ENCODE data around the gene OR8K3. TPM values are rescaled to one million over a fixed set of nuclear protein-coding genes. Genes with fewer than 3 reads are reported as not detected.

OR8K3 gene
- total RNA-seq (2014; rRNA removed; shearing (Covaris generic)): not detected in 2 replicates

GRCh38 chr11:56314844-56315243 lies at the start of gene OR8K3:
OR8K3 (plus strand) TSS chr11:56315144; CDS start chr11:56318307, 3,163 bp downstream.
- no peak for DNase-seq (ENCODE audit: low spot score)

- DNase-seq (ENCODE audit: low spot score): no peak
Observed at GRCh38 chr11:56271092-56271491, 43.9 kb upstream of the OR8K3 start.

- no peak for DNase-seq (ENCODE audit: low spot score)
Observed at GRCh38 chr11:56273854-56274253, 41.1 kb upstream of the OR8K3 start, which contains the start of gene OR5T1. OR5T1 (plus strand) TSS chr11:56274154; CDS start chr11:56275639, 1,485 bp downstream.

GRCh38 chr11:56292154-56292553 lies 22.8 kb upstream of the OR8K3 start, which contains the start of gene OR8H1:
OR8H1 (minus strand) TSS chr11:56292254; CDS start chr11:56291062, 1,192 bp downstream.
- DNase-seq (ENCODE audit: low spot score): no peak

- DNase-seq (ENCODE audit: low spot score): no peak
Observed at GRCh38 chr11:56296898-56297297, 18.0 kb upstream of the OR8K3 start.

GRCh38 chr11:56307836-56308235 lies 7.1 kb upstream of the OR8K3 start:
- DNase-seq (ENCODE audit: low spot score): no peak

GRCh38 chr11:56331861-56332491 lies 17.0 kb downstream of the OR8K3 start:
- DNase-seq (ENCODE audit: low spot score): no peak

- DNase-seq (ENCODE audit: low spot score): no peak
Observed at GRCh38 chr11:56333156-56333555, 18.2 kb downstream of the OR8K3 start.

- no peak for DNase-seq (ENCODE audit: low spot score)
Observed at GRCh38 chr11:56340289-56340688, 25.3 kb downstream of the OR8K3 start.

- no peak for DNase-seq (ENCODE audit: low spot score)
Observed at GRCh38 chr11:56345739-56346138, 30.8 kb downstream of the OR8K3 start, which contains the start of gene OR8K1. OR8K1 (plus strand) TSS chr11:56346039; CDS start chr11:56346039, 0 bp downstream.

- DNase-seq (ENCODE audit: low spot score): no peak
Observed at GRCh38 chr11:56353991-56354390, 39.0 kb downstream of the OR8K3 start, which contains the start of gene OR8J1. OR8J1 (plus strand) TSS chr11:56354291; CDS start chr11:56360247, 5,956 bp downstream.

Other genes starting within 250 kb of the OR8K3 start
- gene OR8I2, start 221.8 kb upstream of the OR8K3 start, total RNA-seq (2014; rRNA removed; shearing (Covaris generic)): not detected in 2 replicates
- gene OR8H2, start 211.5 kb upstream of the OR8K3 start, total RNA-seq (2014; rRNA removed; shearing (Covaris generic)): not detected in 2 replicates
- gene OR8H3, start 192.8 kb upstream of the OR8K3 start, total RNA-seq (2014; rRNA removed; shearing (Covaris generic)): not detected in 2 replicates
- not detected in 2 replicates for gene OR8J3, start 174.9 kb upstream of the OR8K3 start, total RNA-seq (2014; rRNA removed; shearing (Covaris generic))
- not detected in 2 replicates for gene OR8K5, start 154.8 kb upstream of the OR8K3 start, total RNA-seq (2014; rRNA removed; shearing (Covaris generic))
- not detected in 2 replicates for gene OR5J2, start 138.5 kb upstream of the OR8K3 start, total RNA-seq (2014; rRNA removed; shearing (Covaris generic))
- not detected in 2 replicates for gene OR5T2, start 80.9 kb upstream of the OR8K3 start, total RNA-seq (2014; rRNA removed; shearing (Covaris generic))
- gene OR5T3, start 62.9 kb upstream of the OR8K3 start, total RNA-seq (2014; rRNA removed; shearing (Covaris generic)): not detected in 2 replicates
- gene OR5T1, start 41.0 kb upstream of the OR8K3 start, total RNA-seq (2014; rRNA removed; shearing (Covaris generic)): not detected in 2 replicates
- not detected in 2 replicates for gene OR8H1, start 22.9 kb upstream of the OR8K3 start, total RNA-seq (2014; rRNA removed; shearing (Covaris generic))
- not detected in 2 replicates for gene OR8K1, start 30.9 kb downstream of the OR8K3 start, total RNA-seq (2014; rRNA removed; shearing (Covaris generic))
- gene OR8J1, start 39.1 kb downstream of the OR8K3 start, total RNA-seq (2014; rRNA removed; shearing (Covaris generic)): not detected in 2 replicates
- gene OR8U1, start 60.5 kb downstream of the OR8K3 start, total RNA-seq (2014; rRNA removed; shearing (Covaris generic)): not detected in 2 replicates
- gene OR5AL1, start 97.6 kb downstream of the OR8K3 start, total RNA-seq (2014; rRNA removed; shearing (Covaris generic)): not detected in 2 replicates
- gene OR5M3, start 158.2 kb downstream of the OR8K3 start, total RNA-seq (2014; rRNA removed; shearing (Covaris generic)): not detected in 2 replicates
- gene OR5M8, start 176.2 kb downstream of the OR8K3 start, total RNA-seq (2014; rRNA removed; shearing (Covaris generic)): not detected in 2 replicates
- gene OR5M11, start 228.1 kb downstream of the OR8K3 start, total RNA-seq (2014; rRNA removed; shearing (Covaris generic)): not detected in 2 replicates